NCI-H526 treated with DMSO at 0.1 percent for 48 hours (cell line): ENCODE measurements around the gene LMCD1.
A peak's percentile ranks its signal among the peaks of the same experiment; 100 is the strongest.

Experiments used
- DNase-seq: peaks from one replicate; lab custom pipeline; 2025; lab: John Stamatoyannopoulos, UW

The LMCD1 gene, protein sequence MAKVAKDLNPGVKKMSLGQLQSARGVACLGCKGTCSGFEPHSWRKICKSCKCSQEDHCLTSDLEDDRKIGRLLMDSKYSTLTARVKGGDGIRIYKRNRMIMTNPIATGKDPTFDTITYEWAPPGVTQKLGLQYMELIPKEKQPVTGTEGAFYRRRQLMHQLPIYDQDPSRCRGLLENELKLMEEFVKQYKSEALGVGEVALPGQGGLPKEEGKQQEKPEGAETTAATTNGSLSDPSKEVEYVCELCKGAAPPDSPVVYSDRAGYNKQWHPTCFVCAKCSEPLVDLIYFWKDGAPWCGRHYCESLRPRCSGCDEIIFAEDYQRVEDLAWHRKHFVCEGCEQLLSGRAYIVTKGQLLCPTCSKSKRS

DNA sequence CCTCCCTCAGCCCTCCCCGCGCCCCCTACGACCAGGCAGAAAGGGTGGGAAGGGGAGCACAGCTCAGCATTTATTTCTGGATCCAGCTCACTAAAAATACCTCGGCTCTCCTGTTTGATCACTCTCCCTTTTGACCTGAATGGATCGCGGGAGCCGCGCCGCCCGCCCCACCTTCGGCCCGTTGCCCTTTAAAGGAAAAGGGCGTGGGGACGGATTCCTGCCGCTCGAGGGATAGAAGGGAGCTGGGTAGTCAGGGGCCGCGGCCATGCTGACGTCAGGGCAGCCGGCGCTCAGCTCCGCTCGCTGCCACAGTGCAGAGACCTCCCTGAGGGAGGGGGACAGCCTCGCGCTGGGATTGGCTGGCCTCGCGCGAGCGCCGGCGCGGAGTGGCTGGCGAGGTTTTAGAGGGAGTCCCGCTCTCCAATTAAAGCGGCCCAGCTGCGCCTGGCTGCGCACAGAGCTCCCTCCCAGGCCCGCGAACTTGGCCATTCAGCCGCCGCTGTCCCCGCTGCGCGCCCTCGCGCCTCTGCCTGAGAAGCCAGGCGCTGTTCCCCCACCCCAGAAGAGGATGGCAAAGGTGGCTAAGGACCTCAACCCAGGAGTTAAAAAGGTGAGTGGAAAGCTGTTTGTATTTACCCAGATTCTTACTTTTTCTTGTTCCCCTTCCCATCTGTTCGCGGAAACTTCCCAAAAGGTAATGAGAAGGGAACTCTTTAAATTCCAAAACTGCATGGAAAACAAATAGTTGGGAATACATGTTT is at the start of gene LMCD1:
Gene LMCD1, plus strand, starts transcription at position 453 of the 761 bp plus-strand sequence. Its CDS starts 116 bp downstream, at position 569.
- DNase-seq, result peak; percentile 86

DNA sequence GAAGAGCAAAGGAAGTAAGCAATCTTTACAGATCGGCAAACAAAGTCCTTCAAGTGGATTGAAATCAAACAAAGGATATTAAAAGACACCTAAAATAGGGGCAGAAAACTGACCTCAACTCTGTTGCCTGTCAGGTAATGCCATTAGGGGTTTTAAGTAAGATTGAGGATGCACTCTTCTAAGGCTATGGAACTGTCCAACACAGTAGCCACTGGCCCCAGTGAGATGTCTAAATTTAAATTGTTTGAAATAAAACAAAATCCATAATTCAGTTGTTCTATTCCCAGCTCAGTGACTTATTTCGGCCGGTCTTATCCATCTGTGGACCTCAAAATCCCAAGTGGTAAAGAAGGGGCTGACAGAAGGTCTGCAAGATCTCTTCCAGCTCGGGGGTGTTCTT is 49.5 kb upstream of the LMCD1 start:
- no peak for DNase-seq

DNA sequence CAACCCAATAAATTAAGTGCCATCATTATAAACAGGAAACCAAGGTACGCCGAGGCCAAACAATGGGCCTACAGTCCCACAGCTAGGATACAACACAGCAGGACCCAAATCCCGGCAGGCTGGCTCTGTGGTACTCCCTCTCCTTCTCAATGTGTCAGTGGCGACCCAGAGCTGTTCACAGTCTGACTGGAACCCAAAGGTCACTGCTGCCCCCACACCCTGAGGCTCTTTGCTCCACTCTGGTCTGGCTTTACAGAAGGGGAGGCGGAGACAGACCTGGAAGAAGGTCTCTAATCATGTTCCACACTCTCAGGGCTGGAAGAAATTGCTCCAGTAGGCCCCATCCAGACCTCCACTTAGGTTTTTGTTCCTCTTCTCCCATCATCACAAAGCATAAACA is 48.5 kb upstream of the LMCD1 start:
- DNase-seq, result no peak

DNA sequence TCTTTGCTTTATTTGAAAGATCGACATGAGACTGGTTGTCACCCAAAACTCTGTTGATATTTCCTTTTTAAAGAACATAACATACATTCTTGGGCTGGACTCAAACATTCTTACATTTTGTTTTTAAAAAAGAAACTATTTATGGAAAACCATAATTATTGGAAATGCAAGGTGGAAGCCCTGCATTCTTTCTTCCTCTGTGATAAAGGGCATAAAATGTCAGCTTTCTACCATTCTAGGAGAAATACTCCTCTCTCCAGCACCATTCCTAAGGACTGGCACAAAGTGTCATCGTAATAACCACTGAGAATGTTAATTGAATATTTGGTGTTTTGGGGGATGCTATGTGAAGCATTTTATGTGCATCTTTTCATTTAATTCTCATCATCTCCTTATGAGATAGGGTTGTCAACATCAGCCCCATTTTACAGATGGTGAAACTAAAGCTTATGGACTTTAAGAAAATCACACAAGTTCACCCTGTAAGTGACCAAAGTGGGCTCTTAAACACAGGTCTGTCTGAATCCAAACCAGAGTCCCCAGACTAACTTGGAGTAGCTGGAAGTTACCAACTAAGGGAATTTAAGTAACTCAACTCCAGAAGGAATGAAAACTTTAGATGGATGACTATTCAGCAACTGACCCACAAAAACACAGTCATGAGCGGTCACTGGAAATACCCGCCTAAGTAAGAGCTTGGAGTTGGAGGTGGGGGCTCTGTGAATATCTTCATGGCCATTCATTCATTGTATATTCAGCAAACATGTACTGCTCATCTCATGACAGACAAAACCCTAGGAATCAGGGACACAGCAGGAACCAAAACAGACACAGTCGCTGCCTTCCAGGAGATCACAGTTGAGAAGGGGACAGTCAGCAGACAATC is 45.9 kb upstream of the LMCD1 start:
- DNase-seq, result no peak

DNA sequence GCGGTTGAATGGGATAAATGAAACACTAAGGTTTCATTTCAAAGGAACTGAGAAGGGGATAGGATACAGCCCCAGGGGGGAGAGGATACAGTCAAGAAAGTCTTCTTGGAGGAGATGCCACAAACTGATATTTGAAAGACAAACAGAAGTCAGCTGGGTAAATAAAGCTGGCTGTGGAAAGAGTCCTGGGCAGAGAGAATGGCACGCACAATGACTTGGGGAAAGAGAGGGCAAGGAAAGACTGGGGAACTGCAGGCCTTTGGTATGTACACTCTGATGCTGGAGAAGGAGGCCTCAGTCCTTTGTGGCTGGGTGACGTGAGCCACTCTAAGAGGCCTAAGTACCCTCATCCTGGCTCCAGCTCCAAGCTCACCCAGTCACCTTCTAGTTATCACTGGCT is 45.2 kb upstream of the LMCD1 start:
- DNase-seq, result no peak

DNA sequence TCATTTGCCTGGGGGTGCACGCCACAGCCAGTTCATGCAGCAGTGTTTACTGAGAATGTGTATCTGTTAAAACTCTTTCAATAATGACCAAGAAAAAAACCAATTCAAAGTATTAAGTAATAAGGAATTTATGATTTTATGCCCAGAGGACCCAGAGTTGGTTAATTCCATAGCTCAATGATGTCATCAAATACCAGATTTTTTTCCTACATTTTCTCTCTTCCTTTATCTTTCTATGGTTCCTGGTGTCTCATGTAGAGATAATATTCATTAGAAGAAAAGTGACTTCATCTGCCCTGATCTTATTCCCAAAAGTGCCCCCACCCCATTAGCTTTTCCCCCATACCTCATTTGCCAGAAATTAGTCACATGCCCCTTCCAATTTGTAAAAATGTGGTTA is 44.6 kb upstream of the LMCD1 start:
- DNase-seq, result no peak

DNA sequence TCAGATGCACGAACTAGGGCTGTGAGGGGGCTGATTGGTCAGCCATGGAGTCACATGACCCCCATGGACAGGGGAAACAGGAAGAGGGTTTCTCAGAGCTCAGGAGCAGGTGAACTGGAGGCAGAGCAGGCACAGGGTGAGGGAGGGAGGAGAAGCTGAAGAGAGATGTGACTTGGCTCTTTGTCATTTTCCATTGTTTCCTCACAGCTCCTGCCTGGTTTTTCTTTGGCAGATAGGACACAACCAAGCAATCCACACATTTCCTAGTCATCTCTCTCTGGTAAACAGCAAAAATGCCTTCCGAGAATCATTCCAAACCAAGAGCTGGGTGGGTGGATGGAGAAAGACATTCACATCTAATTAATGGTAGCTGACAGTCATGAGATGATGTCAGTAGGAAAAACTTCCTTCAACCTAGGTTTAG is 43.4 kb upstream of the LMCD1 start:
- DNase-seq, result no peak

DNA sequence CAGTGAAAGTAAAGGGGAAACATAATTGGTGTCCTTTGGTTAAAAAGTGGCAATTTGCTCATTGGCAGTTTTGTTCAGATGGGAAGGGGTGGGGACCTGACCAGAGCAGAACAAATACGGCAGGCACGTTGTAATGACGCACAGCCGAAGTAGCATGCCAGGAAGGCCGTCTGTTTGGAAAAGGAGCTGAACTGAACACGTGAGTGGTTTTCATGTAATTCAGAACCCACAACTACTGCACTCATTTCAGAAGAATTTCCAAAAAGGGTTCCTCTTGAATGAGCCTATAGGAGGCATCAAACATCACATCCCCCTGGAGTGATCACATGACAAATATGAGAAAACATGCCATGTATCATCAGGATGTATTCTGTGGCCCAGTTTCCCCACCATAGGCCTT is 42.9 kb upstream of the LMCD1 start:
- DNase-seq, result no peak

DNA sequence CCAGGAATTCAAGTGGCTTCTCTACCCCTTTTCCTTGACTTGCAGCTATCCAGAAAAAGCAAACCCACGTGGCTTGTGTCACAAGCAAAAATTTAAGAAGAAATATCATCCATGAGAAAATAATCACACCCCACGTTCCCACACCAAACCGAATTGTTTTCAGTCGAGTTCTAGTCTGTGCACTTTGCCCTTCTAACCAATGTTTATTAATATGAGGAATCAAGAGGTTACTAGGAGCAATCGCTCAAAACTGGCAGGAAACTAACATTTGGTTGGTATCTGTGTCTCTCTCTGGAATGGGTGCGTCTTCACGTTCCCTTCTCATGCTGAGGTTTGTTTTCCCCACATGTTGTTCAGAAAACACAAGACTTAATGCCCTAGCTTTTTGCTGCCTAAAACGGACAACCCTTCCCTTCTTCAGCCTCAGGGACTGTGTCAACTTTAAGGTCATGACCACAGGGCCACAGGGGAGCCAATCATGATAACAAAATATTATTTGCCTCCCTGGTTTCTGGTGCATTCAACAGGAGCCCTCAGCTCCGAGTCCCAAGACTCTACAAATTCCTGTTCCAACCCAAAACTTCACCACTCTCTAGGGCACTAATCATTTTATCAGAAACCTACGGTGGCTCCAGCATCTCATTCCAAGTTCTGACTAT is 41.4 kb upstream of the LMCD1 start:
- DNase-seq, result no peak

DNA sequence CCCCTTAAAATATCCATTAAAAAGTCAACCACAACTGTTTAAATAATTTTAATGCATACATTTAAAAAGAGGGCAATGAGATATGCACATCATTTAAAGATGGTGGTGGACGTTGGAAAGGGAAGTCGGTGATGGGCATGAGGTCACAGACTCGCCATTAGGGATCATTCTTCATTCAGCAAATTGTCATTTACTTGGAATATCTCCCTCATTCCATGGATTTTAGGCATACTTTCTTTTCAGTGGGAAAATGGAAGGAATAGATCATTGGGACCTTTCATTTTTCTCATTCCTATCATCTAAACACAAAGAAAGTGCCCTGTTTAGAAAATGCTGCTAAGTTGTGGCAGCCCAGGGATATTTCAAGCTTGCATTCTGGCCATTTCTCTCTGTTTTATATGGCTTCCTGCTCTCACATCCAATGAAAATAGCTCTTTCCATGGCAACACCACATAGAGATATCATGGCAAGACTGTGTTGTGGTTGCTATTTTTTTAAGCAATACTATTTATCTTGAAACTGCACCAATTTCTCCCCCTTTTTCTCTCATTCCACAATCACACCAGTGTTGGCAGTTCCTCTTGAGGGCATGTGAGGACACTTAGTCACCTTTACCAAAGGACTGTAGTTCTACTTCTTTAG is 40.7 kb upstream of the LMCD1 start:
- no peak for DNase-seq

DNA sequence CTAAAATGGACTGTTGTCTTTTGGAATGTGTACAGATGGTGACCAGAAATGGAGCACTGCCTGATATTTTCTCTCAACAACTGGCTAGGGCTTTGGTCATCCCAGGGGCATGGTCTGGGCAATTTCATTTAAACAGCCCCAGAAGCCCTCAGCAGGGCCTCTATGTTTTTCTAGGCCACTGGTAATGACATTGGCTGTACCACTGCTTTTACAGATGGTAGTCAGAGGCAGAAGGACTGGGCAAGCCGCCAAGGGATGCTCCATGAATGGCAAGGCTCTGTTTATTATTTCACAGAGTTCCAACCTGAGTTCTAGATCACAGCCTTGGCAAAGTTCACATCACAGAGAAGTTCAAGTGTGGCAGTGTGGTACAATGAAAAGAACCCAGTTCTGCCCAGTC is 37.0 kb upstream of the LMCD1 start:
- no peak for DNase-seq

DNA sequence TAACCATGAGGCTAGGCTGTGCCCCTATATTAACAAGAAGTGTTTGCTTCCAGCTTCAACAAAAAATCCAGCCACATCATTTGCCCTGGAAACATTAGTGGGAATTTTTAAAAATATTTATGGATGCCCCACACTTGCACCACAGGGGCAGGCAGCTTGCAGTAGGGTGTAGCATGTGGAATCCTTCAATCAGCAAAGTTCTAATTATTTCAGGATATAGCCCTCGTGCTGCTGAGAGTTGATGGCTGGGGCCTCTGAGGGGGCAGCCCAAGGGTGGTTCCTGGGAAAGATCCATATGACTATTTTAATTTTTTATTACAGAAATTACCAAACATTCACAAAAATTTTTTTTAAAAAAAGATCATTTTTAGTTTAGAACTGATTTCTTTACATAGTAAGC is 35.1 kb upstream of the LMCD1 start:
- no peak for DNase-seq

DNA sequence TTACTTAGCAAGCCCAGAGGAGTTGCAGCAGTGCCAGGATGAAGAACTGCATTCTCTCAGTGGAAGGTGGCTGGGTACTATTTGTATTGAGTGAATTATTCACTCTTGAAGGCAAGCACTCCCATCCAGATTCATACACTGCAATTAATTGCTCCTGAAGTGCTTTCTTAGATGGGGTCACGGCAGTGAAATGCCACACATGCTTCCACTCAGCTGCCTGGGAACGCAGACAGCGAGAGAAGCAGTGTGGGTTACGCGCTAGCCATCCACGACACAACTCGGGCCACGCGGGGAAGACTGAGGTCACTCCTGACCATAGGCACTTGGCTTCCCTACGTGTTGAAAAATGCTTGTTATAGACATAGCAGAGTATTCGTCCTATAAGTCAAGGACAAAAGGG is 30.8 kb upstream of the LMCD1 start:
- no peak for DNase-seq

DNA sequence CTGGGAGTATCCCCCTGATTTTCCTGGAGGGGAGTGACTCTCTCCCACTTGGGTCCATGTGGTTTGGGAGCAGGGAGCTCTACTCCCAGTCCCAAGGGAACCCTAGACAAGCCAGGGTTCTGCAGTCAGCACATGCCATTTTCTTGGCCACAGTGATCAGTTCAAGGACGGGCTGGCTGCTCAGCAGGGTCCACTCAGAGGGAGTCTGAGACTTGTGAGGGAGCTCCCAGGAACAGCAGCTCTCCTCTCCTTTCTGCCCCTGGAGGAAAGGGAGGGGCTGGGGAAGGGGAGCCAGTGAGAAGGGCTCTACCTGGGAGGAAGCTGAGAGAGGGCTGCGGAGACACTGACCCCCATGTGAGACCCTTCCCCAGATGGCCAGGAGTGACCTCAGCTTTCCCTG is 29.1 kb upstream of the LMCD1 start:
- DNase-seq, result no peak

DNA sequence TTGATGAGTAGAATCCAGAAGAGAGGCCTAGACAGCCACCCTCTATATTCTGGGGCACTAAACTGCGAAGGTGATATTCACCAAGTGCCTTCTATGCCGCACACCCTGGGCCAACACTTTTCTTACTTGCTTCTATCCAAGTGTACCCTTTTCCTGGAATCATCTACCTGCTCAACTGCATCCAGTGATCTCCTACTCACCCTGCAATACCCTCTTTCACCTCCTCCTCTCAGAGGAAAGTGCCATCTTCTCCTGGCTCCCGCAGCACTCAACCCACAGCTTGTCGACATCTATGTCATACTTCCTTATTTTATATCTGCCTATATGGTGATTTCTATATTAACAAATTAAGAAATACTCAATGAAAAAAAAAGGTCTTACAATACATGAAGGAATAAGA is 28.6 kb upstream of the LMCD1 start:
- no peak for DNase-seq

DNA sequence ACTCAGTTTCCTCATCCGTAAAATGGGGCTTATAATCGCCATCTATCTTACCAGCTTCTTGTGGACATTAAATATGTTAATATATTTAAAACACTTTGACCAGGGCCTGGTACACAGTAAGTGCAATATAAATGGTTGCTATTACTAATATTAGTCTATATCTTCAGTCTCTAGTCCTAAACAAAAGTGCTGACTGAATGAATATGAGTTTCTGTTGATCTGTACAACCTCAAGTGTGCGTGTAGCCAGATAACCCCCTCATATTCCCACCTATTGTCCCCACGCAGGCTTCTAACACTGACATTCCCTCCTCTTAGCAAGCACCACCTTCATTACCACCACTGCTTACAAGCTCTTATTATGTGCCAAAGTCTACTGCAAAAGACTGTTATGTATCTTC is 27.6 kb upstream of the LMCD1 start:
- DNase-seq, result no peak

DNA sequence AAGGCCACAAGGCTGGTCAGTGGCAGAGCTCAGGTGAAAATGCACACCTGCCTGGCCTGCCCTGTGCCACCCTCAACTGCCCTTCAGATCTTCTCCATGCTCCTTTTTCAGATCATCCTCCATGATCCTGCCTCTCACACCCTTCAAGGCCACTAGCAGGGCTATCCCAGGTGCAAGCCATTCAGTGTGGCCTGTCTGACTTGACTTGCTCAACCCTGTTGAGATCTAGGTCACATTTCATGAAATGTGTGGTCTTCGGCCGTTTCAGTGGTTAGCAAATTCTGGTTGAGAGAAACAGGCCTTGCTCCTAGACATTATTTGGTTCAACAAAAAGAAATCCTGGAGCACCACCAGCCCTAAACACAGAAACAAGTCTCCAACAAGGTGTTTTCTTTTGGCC is 26.6 kb upstream of the LMCD1 start:
- DNase-seq, result no peak

DNA sequence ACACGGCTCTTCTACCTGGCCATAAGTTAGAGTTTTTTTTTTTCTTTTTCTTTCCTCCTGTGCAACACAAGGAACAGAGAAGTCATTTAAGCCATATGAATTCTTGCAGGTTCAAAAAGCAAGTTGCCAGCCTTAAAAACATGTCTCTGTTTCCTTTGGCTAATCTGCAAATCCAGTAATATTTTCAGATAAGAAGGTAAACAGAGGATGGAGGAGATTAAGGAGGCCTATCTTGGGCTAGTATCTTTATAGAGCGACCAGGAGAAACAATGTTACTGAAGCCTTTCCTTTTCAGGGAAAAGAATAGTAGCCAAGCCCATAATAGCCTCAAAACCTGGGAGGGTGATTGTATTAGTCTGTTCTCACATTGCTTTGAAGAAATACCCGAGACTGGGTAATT is 20.9 kb upstream of the LMCD1 start:
- no peak for DNase-seq

DNA sequence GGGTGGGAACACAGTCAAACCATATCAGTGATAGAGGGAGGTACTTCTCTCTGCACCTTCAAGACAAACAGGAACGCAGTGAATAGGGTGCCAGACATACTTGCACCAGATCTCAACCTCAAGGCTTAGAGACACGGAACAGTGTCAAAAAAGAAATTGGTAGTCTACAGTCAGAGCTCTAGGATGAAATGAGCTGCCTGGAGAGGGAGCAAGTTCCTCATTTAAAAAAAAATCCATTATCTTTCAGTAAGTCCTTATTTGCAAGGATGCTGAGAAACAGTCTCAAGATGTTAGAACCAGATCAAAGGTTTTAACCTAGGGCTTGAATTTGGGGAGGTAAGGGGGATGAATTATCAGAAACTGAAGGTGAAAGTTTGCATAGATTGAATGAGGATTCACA is 20.2 kb upstream of the LMCD1 start:
- no peak for DNase-seq

DNA sequence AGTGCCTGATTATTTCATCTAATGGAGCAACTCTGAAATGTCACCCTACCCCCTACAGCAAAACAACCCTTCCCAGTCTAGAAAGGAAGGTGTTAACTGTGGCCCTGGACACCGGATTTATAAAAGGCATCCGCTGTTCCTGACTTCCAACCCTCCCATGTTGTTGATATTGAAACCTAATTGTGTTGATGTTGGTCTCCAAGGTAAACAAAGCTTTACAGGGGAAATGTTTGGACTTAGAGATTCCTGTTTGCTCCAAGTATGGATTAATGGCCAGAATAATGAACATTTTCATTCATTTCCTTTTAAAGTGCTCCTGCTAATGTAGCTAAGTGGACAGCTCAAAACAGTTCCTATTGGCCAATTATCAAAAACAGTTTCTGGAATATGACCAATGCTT is 19.4 kb upstream of the LMCD1 start:
- no peak for DNase-seq

DNA sequence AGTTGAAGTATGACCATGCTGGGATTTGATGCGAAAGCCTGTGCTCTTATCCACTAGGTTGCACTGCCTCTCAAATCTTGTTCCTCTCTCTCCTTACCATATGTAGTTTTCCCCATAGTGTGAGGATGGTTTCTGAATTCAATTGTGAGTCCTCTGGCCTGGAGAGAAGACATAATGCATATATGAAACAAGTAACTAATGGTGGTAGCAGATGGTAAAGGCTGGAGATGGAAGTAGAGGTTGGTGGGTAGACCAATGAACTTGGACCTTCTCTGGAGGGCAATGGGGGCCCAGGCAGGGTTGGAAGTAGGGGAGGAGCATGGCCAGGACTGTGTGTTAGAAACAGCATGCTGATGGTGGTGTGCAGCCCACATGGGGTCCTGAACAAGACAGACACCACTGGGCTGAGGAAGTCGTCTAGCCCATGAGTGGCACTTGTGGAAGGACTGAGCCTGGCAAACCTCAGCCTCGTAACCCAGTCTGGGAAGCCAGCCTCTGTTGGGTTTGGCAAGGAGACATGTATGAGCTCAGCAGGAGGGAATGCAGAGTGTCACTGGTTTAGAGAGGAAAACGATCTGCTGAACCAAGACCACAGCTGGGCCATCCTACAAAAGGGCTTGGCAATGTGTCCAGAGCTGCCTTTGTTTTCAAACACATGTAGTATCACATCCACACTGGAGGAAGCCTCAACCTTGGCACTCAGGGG is 18.5 kb upstream of the LMCD1 start:
- DNase-seq, result no peak
